ENCODE data around the gene TTYH1. TPM values are rescaled to one million over a fixed set of nuclear protein-coding genes. Genes with fewer than 3 reads are reported as not detected.

The TTYH1 gene
- total and polyA plus RNA-seq, 2 of the 4 experiments (the other 2 are of a cell fraction): not detected

- H4K8ac ChIP-seq (ENCODE audit: low read depth in 2 of 2, low read length in 2 of 2): no peak overlapping the region
- H3K4me2 ChIP-seq (ENCODE audit: low read depth, low read length): no peak overlapping the region
- H3K4me3 ChIP-seq (ENCODE audit: insufficient read depth, low read depth, low read length): no peak overlapping the region
- H3K79me1 ChIP-seq (ENCODE audit: low read depth in 1 of 2, low read length in 2 of 2): no peaks in the 10 kb centered on the region
- no peak overlapping the region for H2AK9ac ChIP-seq (replicated peaks; ENCODE audit: low read depth, low read length, poor library complexity)
- H3K18ac ChIP-seq (ENCODE audit: low read depth, low read length): no peak overlapping the region
- CTCF ChIA-PET: no interaction called here
- POLR2A ChIA-PET (ENCODE audit: unreplicated experiment): no interaction called here
- no peak overlapping the region for H3K56ac ChIP-seq (ENCODE audit: extremely low read depth, insufficient read depth, low read length)
- no peaks in the 10 kb centered on the region for H3K4me1 ChIP-seq (ENCODE audit: control insufficient read depth, insufficient read depth, low read length)
- H3K23ac ChIP-seq (ENCODE audit: low read depth, low read length): no peak overlapping the region
- DNase-seq (no peak), ATAC-seq (ENCODE audit: low read depth) (no peak)
- no peak overlapping the region for H2BK15ac ChIP-seq (ENCODE audit: low read depth, low read length)
- H2BK5ac ChIP-seq (ENCODE audit: low read depth, low read length, poor library complexity, severe bottlenecking): no peak overlapping the region
- peaks cover 20% of the 10 kb centered on the region for H3K27me3 ChIP-seq (ENCODE audit: control insufficient read depth, insufficient read depth, low read length)
- in situ Hi-C loops (cut with MboI; ENCODE audit: low sequenced_read_pairs) (no loop called here), dilution Hi-C loops (cut with HindIII; ENCODE audit: low sequenced_read_pairs, unreplicated experiment) (no loop called here), intact Hi-C loops (cut with micrococcal nuclease) (no loop called here)
- WGBS, 2 experiments (ENCODE audit: extremely low coverage in 2 of 2, insufficient read length in 1 of 2): no CpG with 5 or more reads among the region's 4 CpGs
- H3K9me3 ChIP-seq (ENCODE audit: control insufficient read depth, insufficient read depth, low read length): peaks cover 4% of the 10 kb centered on the region; the same call in 1 of the 2 replicates
- H3K9me1 ChIP-seq (ENCODE audit: insufficient read depth, low read length): peaks cover 3% of the 10 kb centered on the region; the same call in 1 of the 2 replicates
- TF ChIP-seq MAZ (IDR thresholded peaks at IDR 0.05; ENCODE audit: borderline replicate concordance, low read depth, low read length): no peak
- H2AK5ac ChIP-seq (ENCODE audit: low read depth, low read length): no peak overlapping the region
- H4K20me1 ChIP-seq (ENCODE audit: insufficient read depth, low read length): no peaks in the 10 kb centered on the region
- H3K4ac ChIP-seq (ENCODE audit: low read depth, low read length): no peak overlapping the region
- no peak overlapping the region for H3K27ac ChIP-seq (ENCODE audit: insufficient read depth, low read length)
- H3K9ac ChIP-seq (ENCODE audit: low read depth, low read length): no peak overlapping the region
- no peak overlapping the region for H2BK20ac ChIP-seq (ENCODE audit: low read depth, low read length)
- no peak overlapping the region for H2BK120ac ChIP-seq (ENCODE audit: low read depth, low read length)
- no peak overlapping the region for H3K14ac ChIP-seq (replicated peaks; ENCODE audit: low read depth, low read length)
- H3K36me3 ChIP-seq (ENCODE audit: control insufficient read depth, insufficient read depth, low read length): no peaks in the 10 kb centered on the region
- H4K91ac ChIP-seq (ENCODE audit: insufficient read depth, low read depth, low read length): no peak overlapping the region
- H2AFZ ChIP-seq (replicated peaks; ENCODE audit: low read length, poor library complexity): no peak overlapping the region
- no peak overlapping the region for H4K5ac ChIP-seq (ENCODE audit: low read depth, low read length)
- BruUV-seq (replicated peaks): no TSS peak
Observed at GRCh38 chr19:54412877-54413276, 2.4 kb upstream of the TTYH1 start.

Measured in IMR-90 (cell line).